Measurements from ENCODE around the gene WDR74.

GRCh38 chr11:62789576-62789975 lies 49.8 kb downstream of the WDR74 start:
- TF ChIP-seq CTCF (IDR thresholded peaks at IDR 0.05), result no peak
- TF ChIP-seq EZH2 (IDR thresholded peaks at IDR 0.05; ENCODE audit: borderline replicate concordance, insufficient read depth, low read depth, low read length, poor library complexity, severe bottlenecking), result no peak
